NCI-H1436 treated with DMSO at 0.1 percent for 48 hours (cell line): ENCODE results near the gene KIFC3.
"Not testable (repeated sequence)": the region's sequence is repeated elsewhere in the genome, so short reads cannot be mapped to it uniquely, and the experiment has no call there.

Source experiments
- DNase-seq: peaks from one replicate; lab custom pipeline; 2025; lab: John Stamatoyannopoulos, UW

KIFC3 gene

DNA sequence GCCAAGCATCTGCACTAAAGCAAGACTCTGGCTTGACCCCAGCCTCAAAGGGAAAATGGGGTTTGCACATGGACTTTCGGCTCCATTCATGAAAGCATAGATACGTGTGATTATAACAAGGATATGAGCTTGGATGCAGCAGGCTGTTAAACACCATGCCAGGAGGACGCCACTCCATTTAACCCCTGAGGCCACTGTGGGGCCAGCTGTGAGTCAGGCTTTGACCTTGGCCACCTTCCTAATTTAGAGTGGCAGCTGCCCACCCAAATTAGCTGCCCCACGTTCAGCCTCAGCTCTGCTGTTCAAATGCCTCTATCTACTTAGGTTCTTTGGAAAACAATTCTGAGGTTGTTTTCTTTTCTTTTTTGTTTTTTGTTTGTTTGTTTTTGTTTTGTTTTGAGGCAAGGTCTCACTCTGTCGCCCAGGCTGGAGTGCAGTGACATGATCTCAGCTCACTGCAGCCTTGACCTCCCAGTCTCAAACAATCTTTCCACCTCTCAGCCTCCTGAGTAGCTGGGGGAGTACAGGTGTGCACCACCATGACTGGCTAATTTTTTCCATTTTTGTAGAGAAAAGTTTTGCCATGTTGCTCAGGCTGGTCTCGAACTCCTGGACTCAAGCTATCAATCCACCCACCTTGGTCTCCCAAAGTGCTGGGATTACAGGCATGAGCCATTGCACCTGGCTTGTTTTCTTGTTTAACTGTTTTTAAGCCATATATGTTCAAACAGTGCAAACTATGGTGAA lies 23.2 kb upstream of the KIFC3 start:
- no peak for DNase-seq

DNA sequence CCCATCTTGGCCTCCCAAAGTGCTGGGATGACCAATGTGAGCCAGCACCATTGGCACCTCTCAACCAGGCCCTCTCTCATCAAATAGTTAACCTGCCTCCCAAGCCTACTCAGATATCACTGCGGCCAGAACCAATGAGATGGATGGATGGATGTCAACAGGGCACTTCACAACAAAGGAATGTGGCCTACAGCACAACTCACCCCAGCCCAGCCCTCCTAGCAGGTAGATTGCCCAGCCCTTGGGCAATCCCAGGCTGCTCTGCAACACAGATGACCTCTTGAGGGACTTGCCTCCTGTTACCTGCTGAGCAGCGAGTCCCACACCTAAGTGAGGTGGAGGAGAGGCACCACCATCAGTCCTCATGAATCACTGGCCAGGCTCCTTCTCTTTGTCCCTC lies 22.6 kb upstream of the KIFC3 start:
- DNase-seq: no peak

DNA sequence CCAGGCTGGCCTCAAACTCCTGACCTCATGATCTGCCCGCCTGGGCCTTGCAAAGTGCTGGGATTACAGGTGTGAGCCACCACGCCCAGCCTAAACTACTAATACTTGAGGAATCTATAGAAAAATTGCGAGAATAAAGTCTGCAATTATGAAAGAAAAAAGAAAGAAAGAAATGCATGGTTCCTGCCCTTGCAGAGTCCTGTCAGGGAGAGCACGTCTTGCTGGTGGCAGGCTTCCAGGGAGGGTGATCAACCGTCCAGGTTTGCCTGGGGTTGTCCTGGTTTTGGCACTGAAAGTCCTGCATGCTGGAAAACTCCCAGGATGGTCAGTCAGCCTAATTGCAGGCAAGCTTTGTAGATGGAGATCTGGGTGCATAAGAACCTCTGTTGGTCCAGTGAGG lies 21.5 kb upstream of the KIFC3 start:
- DNase-seq: no peak

DNA sequence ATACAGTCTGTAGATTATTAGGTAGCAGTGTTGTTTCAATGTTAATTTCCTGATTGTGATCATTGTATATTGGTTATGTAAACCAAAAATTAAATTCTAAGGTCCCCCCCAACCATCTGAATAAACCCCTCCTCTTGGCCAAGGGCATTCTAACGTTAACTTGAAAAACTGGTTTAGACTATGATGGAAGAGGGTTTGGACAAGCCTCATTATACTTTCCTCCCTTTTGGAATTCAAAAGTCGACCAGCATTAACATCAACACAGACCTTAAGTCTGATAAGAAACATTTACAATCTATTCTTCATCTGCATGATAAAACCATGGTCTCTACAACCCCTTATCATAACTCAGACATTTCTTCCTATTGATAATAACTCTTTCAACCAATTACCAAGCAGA lies 20.6 kb upstream of the KIFC3 start:
- DNase-seq: no peak

DNA sequence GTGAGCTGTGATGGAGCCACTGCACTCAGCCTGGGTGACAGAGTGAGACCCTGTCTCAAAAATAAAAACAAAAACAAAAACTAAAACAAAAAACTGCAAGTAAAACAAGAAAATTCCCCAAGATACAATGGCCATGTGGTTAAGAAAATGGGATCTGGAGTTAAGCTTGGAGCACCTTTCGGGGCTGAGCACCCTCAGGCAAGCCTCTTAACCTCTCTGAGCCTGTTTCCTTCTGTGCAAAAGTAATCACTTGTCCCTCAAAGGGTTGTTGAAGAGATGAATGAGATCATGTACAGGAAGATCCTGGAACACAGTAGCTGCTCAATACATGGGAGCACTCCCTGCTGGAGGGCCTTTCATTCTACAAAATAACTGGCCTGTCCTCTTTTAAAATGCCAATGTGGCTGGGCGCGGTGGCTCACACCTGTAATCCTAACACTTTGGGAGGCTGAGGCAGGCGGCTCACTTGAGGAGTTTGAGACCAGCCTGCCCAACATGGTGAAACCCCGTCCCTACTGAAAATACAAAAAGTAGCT lies 19.8 kb upstream of the KIFC3 start:
- DNase-seq: no peak

DNA sequence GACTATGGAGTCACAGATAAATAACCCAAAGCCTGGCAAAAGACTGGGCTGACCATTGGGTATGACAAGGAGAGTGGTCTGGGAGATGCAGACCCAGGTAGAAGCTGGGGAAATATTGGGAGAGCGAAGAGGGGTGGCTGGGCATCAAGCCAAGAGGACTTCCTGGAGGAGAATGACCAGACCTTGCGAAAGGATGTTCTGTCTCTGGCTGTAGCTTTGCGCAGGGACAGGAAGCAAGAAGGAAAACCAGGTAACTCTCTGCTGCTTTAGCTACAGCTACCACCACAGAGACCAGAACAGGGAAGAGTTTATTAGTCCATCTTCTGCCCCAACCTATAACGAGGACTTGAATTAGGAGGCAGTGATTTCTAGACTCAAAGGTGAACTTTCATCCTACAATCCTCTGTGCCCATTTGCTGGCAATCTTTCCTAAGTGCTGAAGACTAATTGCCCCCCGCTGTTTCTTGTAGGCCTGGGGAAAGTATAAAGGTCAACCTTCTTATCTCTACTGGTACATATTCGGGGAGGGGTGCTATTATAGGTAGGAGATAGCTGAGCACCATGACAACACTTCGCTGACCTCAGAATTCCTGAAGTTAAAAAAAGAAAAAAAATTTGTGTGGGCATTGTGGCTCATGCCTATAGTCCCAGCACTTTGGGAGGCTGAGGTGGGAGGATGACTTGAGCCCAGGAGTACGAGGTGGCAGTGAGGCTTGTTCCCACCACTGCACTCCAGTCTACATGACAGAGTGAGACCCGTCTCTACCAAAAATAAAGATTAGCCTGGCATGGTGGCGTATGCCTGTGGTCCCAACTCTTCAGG lies 19.1 kb upstream of the KIFC3 start:
- no peak for DNase-seq

DNA sequence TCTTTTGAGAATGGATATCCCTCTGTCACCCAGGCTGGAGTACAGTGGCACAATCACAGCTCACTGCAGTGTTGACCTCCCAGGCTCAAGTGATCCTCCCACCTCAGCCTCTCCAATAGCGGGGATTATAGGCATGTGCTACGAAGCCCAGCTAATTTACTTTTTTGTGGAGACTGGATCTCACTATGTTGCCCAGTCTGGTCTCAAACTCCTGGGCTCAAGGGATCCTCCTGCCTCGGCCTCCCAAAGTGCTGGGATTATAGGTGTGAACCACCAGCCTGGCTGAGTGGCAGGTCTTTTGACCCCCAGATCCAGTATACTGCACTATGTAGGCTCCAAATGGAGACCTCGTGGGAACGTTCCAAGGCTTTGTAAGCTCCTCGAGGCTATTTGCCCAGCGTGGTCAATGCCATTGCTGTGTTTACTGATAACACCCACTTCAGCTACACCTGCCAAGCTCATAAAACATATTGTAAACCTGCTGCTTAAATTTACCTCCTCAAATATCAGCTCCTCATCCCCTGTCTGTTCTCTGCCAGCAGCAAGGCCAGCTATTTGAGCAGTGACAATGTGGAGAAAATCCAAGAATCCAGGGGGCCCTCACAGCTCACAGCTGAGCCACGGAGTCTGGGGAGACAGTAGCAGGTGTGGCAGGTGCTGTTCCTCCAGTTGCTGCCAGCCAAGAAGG lies 16.2 kb upstream of the KIFC3 start:
- no peak for DNase-seq

DNA sequence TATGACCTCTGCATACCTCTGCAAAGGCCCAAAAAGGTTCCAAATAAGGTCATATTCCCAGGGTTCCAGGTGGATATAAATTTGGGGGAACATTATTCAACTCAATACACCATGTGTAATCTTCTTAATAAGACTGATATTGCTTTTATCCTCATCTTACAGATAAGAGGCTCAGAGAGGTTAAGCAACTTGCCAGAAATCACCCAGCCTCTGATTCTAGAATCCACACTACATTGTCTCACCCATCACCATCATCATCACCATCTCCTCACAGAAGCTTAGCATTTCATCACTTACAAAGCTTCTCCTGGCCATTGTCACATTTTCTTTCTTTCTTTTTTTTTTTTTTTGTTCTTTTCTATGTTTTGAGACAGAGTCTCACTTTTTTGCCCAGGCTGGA lies 15.4 kb upstream of the KIFC3 start:
- no peak for DNase-seq

DNA sequence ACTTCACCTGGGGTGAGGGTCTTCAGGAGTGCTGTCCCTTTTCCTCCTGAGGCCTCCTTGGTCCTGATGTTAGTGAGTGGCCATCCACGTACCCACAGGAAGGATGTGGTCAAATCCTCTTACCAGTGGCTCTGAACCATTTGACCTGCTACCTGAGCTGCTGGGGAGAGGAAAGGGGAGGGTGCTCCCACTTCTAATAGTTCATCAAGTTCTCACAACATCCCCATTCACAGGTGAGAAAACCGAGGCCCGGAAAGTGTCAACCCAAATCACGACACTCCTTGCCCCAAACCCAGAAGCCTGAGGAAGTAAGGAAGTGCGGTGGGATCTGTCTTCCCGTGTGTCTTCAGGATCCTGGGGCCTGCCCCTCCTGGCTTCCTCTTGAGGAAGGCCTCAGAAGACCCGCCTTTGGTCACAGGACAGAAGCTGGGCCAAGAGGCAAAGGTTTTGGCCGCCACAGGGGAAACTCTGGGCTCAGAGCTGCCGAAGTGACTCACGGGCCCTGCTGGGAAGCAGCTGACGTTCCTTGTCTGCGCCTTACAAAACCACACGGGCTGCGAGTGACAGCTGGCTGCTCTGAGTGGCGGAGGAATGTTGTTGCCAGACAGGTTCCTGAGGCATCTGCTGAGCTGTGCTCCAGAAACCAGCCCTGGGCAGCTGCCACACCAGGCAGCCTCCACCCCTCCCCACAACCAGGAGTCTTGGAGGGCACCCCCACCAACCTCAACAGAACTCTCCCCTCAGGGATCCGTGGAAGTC lies 13.9 kb upstream of the KIFC3 start:
- no peak for DNase-seq

DNA sequence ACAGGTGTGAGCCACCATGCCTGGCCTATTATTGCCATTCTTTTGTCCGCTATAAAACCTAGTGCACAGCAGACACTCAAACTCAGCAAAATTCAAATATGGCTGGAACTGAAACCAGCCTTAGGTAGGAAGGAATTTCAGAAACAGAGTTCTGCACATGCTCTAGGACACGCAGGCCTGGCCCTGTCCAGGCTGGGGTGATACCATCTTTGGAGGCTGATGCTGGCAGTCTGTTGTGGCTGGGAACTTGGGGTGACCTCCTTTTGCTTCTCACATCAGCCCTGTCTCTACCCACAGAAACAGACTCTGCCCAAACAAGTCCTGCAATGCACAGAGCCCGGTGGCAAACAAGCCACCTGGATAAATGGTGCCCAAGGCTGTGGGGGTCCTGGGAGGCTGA lies 12.6 kb upstream of the KIFC3 start:
- DNase-seq: no peak

DNA sequence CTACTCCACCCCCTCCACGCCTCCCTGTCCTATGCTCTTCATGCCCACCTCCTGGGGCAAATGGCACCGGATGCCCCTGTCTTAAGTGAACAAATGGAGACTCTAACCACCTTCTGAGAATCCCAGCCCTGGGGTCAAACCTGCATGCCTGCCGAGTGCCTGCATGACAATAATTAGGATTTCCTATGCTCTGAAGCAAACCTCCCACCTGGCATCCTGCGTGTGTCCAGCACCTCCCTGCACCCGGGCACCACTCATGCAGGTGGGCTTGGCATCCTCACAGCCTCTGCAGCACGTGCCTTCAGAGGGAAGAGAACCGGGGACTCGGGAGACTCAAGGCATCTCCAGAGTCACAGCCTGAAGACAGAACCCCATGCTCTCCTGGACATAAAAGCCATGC lies 11.2 kb upstream of the KIFC3 start:
- no peak for DNase-seq

DNA sequence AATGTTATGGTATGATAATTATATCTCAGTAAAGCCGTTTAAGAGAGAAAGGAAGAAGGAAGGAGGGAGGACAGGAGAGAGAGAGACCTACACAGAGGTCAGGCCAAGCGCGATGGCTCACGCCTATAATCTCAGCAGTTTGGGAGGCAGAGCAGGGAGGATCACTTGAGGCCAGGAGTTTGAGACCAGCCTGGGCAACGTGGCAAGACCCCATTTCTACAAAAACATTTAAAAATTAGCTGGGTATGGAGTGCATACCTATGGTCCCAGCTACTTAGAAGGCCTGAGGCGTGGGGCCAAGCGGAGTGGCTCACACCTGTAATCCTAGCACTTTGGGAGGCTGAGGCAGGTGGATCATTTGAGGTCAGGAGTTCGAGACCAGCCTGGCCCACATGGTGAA lies 9.0 kb upstream of the KIFC3 start:
- not testable (repeated sequence) for DNase-seq

DNA sequence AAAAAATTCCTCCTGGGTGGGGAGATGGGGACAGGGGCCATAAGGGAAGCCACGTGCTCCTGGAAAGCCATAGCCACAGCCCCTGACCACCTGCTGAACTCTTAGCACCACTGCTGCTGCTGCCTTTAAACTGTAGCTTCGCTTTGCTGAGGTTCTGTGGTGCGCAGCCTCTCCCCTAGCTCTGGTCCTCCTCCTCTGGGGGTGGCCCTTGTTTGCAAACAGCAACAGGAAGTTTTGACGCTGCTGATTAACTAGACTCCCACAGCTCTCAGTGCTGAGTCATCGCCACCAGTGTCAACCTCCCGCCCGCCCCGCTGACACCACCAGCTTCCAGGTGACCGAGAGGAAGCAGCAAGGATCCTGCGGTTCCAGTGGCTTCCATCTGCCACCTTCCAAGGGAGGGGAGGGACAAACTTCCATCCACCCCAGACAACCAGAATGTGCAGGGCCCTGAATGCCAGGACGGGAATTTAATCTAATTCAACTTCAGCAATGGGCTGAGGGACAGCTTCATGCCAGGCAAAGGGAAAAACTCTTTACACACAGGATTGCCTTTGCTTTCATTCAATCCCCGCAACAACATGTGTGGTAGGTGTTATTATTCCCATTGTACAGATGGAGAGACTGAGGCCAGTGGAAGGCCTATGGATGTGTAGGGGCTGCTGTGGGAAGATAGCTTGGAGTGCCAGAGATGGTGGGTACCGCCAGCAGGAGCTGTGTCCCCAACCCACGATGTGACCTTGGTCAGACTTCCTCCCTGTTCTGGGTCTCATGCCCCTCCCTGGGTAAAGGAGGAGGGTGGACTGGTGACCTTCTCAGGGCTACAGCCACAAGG lies 8.1 kb upstream of the KIFC3 start:
- DNase-seq: no peak

DNA sequence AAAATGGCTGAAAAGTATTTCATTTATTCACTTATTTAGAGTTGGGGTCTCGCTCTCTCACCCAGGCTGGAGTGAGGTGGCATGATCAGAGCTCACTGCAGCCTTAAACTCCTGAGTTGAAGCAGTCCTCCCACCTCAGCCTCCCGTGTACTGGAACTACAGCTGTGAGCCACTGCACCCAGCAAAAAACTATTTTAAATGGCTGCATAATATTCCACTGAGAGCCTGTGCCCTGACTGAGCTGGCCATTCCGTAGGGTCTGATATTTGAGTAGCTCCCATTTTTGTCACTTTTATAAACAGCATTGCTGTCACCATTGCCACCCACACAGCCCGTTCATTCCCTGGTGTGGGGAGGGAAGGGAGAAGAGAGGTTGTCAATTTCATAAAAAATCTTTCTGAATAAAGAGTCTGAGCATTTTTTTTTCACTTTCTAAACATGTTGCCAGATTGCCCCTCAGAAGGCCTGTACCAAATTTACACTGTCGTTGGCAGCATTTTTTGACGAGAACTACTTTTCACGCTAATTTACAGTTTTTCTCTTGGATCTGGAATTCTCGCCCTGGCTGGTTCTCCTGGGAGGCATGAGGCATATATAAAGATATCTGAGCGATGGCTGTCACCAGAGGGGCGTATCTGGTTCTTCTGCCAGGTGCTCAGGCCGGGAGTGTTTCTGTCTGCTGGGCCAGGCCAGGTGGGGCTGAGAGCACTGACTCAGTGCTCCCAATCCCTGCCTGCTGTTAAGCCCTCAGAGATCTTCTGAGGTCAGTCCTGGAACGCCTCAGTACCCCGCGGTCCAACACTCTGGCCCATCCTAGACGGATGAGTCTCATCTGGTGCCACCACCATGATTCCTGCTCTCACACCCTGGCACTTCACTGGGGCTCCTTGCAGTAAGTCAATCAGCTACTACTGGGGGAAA lies 7.2 kb upstream of the KIFC3 start:
- DNase-seq: no peak

DNA sequence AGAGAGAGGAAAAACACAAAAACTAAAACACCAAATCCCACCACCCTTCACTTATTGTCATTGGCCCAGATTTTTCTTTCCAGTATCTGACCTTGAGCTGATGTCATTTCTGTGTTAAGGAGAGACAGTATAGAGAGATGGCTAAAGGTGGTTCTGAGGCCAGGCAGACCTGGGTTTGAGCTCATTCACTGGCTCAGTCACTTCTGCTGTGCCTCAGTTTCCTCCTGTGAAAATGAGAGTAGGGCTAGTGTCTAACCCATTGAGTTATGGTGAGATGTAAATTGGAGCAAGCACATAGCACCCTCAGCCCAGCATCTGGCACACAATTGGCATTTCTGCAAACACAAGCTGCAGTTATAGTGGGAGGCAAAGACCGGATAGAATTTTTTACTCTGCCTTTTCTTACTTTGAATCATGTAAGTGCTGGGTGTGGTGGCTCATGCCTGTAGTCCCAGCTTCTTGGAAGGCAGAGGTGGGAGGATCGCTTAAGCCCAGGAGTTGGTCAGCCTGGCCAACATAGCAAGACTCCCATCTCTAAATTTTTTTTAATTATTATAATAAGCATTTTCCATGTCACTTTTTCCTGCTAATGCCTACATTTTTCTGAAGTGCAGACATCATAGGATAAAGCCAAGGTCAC lies 6.4 kb upstream of the KIFC3 start:
- no peak for DNase-seq

DNA sequence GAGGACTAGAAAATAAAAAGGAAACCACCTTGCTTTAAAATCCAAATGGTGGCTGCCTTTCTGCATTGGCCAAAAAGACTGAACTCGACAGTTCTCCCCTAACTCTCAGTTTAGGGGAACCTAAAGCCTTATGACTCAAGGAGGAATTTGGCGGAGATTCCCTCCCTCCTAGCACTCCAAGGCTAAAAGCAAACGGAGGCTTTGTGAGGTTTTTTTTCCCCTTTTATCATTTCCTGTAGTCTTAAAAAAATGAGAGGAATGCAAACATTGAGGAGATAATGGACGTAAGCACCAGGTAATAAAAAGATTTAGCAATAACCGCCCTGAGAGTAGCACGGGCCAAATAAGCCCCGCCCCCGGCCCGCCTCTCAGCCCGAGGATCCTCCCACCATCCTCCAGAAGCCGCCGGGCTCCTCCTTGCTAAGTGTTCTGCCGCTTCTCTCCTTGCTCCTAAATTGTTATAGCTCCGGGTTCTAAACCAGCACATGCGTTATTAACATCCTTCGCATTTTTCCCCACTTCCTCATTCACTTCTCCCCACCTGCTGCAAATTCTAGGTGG lies 5.8 kb upstream of the KIFC3 start:
- no peak for DNase-seq

DNA sequence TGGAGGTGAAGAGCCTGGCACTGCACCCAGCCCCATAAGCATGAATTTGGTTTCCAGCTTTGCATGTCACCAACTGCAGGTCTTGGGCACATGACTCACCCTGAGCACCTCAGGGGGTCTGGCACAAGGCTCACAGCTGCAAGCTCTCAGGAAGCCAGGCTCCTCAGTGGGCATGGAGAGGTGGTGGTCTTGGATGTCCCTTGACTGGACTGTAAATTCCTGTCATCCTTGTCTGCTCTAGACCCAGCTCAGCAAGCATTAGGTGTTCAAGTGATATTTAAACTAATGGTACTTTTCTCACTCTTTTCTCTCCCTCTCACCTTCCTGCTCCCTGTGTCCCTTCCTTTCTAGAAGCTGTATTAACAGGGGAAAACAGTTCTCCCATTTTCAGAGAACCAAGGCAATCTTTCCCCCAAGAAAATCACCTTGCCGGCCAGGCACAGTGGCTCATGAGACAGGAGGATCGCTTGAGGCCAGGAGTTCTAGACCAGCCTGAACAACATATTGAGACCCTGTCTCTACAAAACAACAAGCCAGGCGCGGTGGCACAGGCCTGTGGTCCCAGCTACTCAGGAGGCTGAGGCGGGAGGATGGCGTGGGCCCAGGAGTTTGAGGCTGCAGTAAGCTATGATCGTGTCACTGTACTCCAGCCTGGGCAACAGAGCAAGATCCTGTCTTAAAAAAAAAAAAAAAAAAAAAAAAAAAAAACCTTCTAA lies 5.1 kb upstream of the KIFC3 start:
- DNase-seq: no peak

DNA sequence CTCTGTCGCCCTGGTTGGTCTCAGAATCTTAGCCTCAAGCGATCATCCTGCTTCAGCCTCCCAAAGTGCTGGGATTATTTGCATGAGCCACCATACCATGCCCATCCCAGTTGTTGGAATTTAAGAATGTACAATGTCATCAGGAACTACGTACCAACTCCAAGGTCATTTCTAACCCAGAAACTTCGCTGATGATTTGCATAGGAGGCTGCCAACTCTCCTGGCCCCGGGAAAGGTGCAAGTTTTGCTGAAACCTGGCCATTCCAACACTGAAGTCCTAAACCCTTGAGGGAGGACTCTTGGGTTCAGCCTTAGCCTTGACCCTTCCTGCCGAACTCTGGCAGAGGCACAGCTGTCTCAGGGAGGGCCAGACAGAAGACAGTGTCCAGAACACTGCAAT lies 2.9 kb upstream of the KIFC3 start:
- DNase-seq: no peak
